Activated T-helper 17 cell treated with anti-CD3 and anti-CD28 coated beads, Interleukin-2, amount 50 U/mL, for 72 hours (primary cell): ENCODE measurements around the gene ABLIM2. TPM values are rescaled to one million over a fixed set of nuclear protein-coding genes. Genes with fewer than 3 reads are reported as not detected.

ENCODE experiments used
- ATAC-seq: fragments of 150-1000 bp; cut with Tn5 transposase; replicated peaks from 2 replicates; pipeline ENCODE4 v1.10.0; 2021; ENCODE audit warnings: mild to moderate bottlenecking, moderate library complexity
- H3K27ac Mint-ChIP-seq: one replicate; pipeline ENCODE4 v1.8.0; 2022; ENCODE audit warnings: mixed read lengths
- H3K27me3 Mint-ChIP-seq: one replicate; pipeline ENCODE4 v1.8.0; 2022; ENCODE audit warnings: mixed read lengths
- H3K36me3 Mint-ChIP-seq: one replicate; pipeline ENCODE4 v1.8.0; 2022; ENCODE audit warnings: low read depth, mild to moderate bottlenecking, mixed read lengths
- H3K4me1 Mint-ChIP-seq: one replicate; pipeline ENCODE4 v1.8.0; 2022; ENCODE audit warnings: mixed read lengths
- H3K4me3 Mint-ChIP-seq: one replicate; pipeline ENCODE4 v1.8.0; 2022; ENCODE audit warnings: mild to moderate bottlenecking, mixed read lengths
- H3K9me3 Mint-ChIP-seq: one replicate; pipeline ENCODE4 v1.8.0; 2022; ENCODE audit warnings: mixed read lengths
- total RNA-seq, 2 donors: library from RNA; stranded (reverse); gene quantifications; one replicate each; pipeline ENCODE4 v1.2.3, GENCODE V29; 2022

ABLIM2 gene
- total RNA-seq, 2 donors from 2014 or later, result 0.53 to 0.82 TPM

- Mint-ChIP-seq H3K9me3 (no peaks in the 10 kb centered on the region), H3K4me1 (no peaks in the 10 kb centered on the region), H3K4me3 (no peak overlapping the region), H3K36me3 (no peaks in the 10 kb centered on the region), H3K27me3 (no peaks in the 10 kb centered on the region), H3K27ac (no peak overlapping the region)
- no peak for ATAC-seq
Observed at GRCh38 chr4:8184061-8184460, 25.4 kb upstream of the ABLIM2 start.

- H3K27me3 Mint-ChIP-seq, result no peaks in the 10 kb centered on the region
- no peaks in the 10 kb centered on the region for H3K4me1 Mint-ChIP-seq
- no peaks in the 10 kb centered on the region for H3K9me3 Mint-ChIP-seq
- H3K4me3 Mint-ChIP-seq, result no peak overlapping the region
- ATAC-seq, result no peak
- H3K27ac Mint-ChIP-seq, result no peak overlapping the region
- H3K36me3 Mint-ChIP-seq, result no peaks in the 10 kb centered on the region
Observed at GRCh38 chr4:8182858-8183725, 24.5 kb upstream of the ABLIM2 start.

GRCh38 chr4:8182294-8182693 lies 23.7 kb upstream of the ABLIM2 start:
- no peaks in the 10 kb centered on the region for H3K36me3 Mint-ChIP-seq
- H3K4me1 Mint-ChIP-seq, result no peaks in the 10 kb centered on the region
- no peak overlapping the region for H3K4me3 Mint-ChIP-seq

GRCh38 chr4:8181844-8182243 lies 23.2 kb upstream of the ABLIM2 start:
- H3K27me3 Mint-ChIP-seq, result no peaks in the 10 kb centered on the region
- H3K4me1 Mint-ChIP-seq, result no peaks in the 10 kb centered on the region
- H3K9me3 Mint-ChIP-seq, result no peaks in the 10 kb centered on the region
- no peak overlapping the region for H3K4me3 Mint-ChIP-seq
- no peak overlapping the region for H3K27ac Mint-ChIP-seq
- no peaks in the 10 kb centered on the region for H3K36me3 Mint-ChIP-seq
- no peak for ATAC-seq

More at GRCh38 chr4:8182294-8182693, 23.7 kb upstream of the ABLIM2 start:
- no peak overlapping the region for H3K27ac Mint-ChIP-seq
- no peak for ATAC-seq
- no peaks in the 10 kb centered on the region for H3K27me3 Mint-ChIP-seq
- no peaks in the 10 kb centered on the region for H3K9me3 Mint-ChIP-seq

- Mint-ChIP-seq H3K27ac (no peak overlapping the region), H3K4me3 (no peak overlapping the region), H3K27me3 (no peaks in the 10 kb centered on the region), H3K4me1 (no peaks in the 10 kb centered on the region), H3K36me3 (no peaks in the 10 kb centered on the region), H3K9me3 (no peaks in the 10 kb centered on the region)
- no peak for ATAC-seq
Observed at GRCh38 chr4:8181119-8181518, 22.5 kb upstream of the ABLIM2 start.

- H3K4me1 Mint-ChIP-seq, result no peaks in the 10 kb centered on the region
- ATAC-seq, result no peak
- no peak overlapping the region for H3K4me3 Mint-ChIP-seq
- H3K27me3 Mint-ChIP-seq, result no peaks in the 10 kb centered on the region
- no peaks in the 10 kb centered on the region for H3K9me3 Mint-ChIP-seq
- no peaks in the 10 kb centered on the region for H3K36me3 Mint-ChIP-seq
- no peak overlapping the region for H3K27ac Mint-ChIP-seq
Observed at GRCh38 chr4:8180310-8181093, 21.9 kb upstream of the ABLIM2 start.

GRCh38 chr4:8179771-8180170 lies 21.2 kb upstream of the ABLIM2 start:
- Mint-ChIP-seq H3K9me3 (no peaks in the 10 kb centered on the region), H3K27ac (no peak overlapping the region), H3K36me3 (no peaks in the 10 kb centered on the region), H3K4me1 (no peaks in the 10 kb centered on the region), H3K27me3 (no peaks in the 10 kb centered on the region), H3K4me3 (no peak overlapping the region)
- no peak for ATAC-seq

DNA sequence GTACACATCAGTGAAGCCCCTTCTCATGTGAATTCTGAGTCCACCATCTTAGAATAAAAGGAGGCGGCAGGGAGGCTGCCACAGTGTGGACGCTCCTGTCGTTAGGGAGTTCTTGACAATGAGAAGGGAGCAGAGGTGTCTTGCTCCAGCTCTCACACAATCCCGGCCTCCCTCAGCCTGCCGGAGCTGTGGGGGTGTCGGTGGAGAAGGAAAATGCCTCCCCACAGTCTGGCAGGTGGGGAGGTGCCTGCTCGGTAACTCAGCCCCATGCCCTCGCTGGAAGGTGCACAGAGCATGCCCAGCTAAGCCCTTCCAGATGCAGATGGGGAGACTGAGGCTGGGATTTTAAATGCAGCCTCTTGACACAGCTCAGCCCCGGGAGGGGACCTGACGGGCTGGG lies 20.5 kb upstream of the ABLIM2 start:
- ATAC-seq, result no peak
- no peaks in the 10 kb centered on the region for H3K4me1 Mint-ChIP-seq
- H3K4me3 Mint-ChIP-seq, result no peak overlapping the region
- no peak overlapping the region for H3K27ac Mint-ChIP-seq
- no peaks in the 10 kb centered on the region for H3K27me3 Mint-ChIP-seq
- no peaks in the 10 kb centered on the region for H3K36me3 Mint-ChIP-seq
- no peaks in the 10 kb centered on the region for H3K9me3 Mint-ChIP-seq

GRCh38 chr4:8177956-8178355 lies 19.3 kb upstream of the ABLIM2 start:
- no peaks in the 10 kb centered on the region for H3K27me3 Mint-ChIP-seq
- no peak overlapping the region for H3K4me3 Mint-ChIP-seq
- H3K9me3 Mint-ChIP-seq, result no peaks in the 10 kb centered on the region
- H3K36me3 Mint-ChIP-seq, result no peaks in the 10 kb centered on the region
- no peak overlapping the region for H3K27ac Mint-ChIP-seq
- ATAC-seq, result no peak
- H3K4me1 Mint-ChIP-seq, result no peaks in the 10 kb centered on the region

DNA sequence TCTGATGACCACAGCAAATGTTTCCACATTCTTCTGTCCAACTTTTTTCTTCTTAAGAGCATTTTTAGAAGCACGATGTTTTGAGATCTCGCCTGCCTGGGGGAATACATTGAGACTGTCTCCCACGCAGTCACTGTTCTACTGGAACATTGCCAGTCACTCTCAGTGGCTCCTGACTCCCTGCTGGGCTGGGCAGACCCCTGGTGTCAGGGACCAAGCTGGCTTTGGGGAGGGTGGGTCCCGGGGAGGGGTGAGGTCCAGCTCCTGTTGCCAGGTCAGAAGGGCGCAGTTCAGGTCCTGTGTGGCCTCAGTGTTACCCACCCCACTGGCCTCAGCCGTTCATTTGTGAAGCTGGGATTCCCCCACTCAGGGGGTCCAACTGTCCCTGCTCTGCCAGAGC lies 18.9 kb upstream of the ABLIM2 start:
- Mint-ChIP-seq H3K4me3 (no peak overlapping the region), H3K27me3 (no peaks in the 10 kb centered on the region), H3K27ac (no peak overlapping the region), H3K4me1 (no peaks in the 10 kb centered on the region), H3K36me3 (no peaks in the 10 kb centered on the region), H3K9me3 (no peaks in the 10 kb centered on the region)
- ATAC-seq, result no peak

DNA sequence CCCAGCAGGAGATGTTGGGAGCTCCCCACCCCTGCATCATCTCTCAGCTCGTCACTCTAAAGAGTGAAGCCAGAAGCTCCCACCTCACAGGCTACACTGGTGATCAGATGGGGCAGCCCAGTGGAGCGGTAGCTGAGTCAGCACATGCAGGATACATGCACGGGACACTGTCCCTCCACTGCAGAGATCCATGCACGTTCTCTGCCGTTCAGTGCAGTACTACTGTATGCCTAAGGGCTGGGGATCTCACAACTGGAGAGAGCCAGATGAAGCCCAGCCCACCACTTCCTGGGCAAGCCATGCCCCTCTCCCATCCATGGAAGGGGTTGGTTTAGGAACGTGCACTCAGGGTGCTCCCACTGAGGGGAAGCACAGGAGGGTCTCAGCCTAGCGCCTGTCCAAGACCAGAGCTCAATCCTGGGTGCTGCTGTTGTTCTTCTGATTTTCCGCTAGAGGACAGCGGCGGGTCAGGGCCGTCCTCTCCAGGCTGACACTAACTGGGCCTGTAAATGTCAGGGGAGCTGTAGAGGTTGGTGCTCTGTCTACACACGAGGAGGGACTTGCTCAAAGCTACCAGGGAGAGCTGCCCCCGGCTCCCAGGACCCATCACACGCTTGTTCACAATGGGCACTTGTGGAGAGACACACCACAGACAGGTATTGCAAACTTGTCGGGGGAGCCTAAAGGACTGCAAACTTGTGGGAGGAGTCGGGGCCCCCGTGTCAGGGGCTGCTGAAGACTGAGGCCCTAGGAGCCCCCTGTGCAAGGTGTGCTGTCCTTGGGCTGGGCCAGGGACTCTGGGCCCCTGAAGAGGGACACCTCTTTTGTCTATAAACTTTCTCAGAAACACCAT lies 18.2 kb upstream of the ABLIM2 start:
- Mint-ChIP-seq H3K27ac (peak overlapping the region; percentile 16), H3K9me3 (no peaks in the 10 kb centered on the region), H3K4me3 (no peak overlapping the region), H3K36me3 (no peaks in the 10 kb centered on the region), H3K4me1 (peaks cover 7% of the 10 kb centered on the region), H3K27me3 (peaks cover 5% of the 10 kb centered on the region)
- ATAC-seq, result peak; percentile 58

DNA sequence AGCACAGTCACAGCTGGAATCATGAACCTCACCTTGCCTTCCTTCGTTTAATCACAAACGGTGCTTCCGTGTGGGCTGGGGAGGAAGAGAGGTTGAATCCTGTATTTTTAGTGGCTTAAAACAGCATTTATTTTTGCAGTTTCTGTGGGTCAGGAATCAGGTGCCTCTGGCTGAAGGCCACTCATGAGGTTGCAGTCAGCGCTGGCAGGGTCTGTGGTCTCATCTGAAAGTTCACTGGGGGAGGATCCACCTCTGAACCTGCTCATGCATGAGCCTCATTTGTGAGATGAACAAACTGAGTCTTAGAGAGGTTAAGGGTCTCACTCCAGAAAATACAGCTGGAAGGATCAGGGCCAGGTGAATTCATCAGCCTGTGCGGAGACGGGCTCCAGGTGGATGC lies 17.1 kb upstream of the ABLIM2 start:
- H3K9me3 Mint-ChIP-seq, result no peaks in the 10 kb centered on the region
- H3K4me3 Mint-ChIP-seq, result no peak overlapping the region
- peaks cover 10% of the 10 kb centered on the region for H3K4me1 Mint-ChIP-seq
- peaks cover 10% of the 10 kb centered on the region for H3K27me3 Mint-ChIP-seq
- ATAC-seq, result no peak
- no peaks in the 10 kb centered on the region for H3K36me3 Mint-ChIP-seq
- no peak overlapping the region for H3K27ac Mint-ChIP-seq

GRCh38 chr4:8174970-8175369 lies 16.4 kb upstream of the ABLIM2 start:
- Mint-ChIP-seq H3K9me3 (no peaks in the 10 kb centered on the region), H3K27me3 (peaks cover 10% of the 10 kb centered on the region), H3K36me3 (no peaks in the 10 kb centered on the region), H3K4me1 (peaks cover 10% of the 10 kb centered on the region), H3K4me3 (no peak overlapping the region), H3K27ac (no peak overlapping the region)
- ATAC-seq, result no peak

- Mint-ChIP-seq H3K4me1 (peaks cover 10% of the 10 kb centered on the region), H3K4me3 (no peak overlapping the region), H3K36me3 (no peaks in the 10 kb centered on the region), H3K27me3 (peaks cover 10% of the 10 kb centered on the region), H3K9me3 (no peaks in the 10 kb centered on the region), H3K27ac (no peak overlapping the region)
- ATAC-seq, result peak; percentile 47
Observed at GRCh38 chr4:8173492-8174242, 15.1 kb upstream of the ABLIM2 start.
